Measurements from ENCODE around the gene CREB1.

Gene CREB1

DNA sequence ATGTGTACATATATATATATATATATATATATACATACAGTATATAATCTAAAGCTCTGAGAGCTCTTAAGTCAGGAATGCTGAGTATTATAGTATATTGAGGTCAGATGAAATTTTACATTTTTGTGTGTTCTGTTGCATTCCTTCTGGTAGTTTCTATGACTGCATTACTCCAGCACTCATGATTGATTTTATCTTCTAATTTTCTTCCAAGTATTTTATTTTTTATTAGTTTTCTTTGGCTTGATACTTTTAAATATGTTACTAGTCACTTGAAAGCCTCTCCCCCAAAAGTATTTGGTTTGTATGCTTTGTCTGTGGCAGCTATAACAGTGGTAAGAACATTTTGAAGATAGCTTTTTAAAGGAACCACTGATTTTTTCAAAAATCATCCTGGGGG, 70.5 kb downstream of the CREB1 start:
- H3K36me3 ChIP-seq = no peaks in the 10 kb centered on the region
- TF ChIP-seq, protein P1, sequence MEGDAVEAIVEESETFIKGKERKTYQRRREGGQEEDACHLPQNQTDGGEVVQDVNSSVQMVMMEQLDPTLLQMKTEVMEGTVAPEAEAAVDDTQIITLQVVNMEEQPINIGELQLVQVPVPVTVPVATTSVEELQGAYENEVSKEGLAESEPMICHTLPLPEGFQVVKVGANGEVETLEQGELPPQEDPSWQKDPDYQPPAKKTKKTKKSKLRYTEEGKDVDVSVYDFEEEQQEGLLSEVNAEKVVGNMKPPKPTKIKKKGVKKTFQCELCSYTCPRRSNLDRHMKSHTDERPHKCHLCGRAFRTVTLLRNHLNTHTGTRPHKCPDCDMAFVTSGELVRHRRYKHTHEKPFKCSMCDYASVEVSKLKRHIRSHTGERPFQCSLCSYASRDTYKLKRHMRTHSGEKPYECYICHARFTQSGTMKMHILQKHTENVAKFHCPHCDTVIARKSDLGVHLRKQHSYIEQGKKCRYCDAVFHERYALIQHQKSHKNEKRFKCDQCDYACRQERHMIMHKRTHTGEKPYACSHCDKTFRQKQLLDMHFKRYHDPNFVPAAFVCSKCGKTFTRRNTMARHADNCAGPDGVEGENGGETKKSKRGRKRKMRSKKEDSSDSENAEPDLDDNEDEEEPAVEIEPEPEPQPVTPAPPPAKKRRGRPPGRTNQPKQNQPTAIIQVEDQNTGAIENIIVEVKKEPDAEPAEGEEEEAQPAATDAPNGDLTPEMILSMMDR (IDR thresholded peaks at IDR 0.05) = no peak
- H3K4me1 ChIP-seq (ENCODE audit: control insufficient read depth in 1 of 2, insufficient read depth in 1 of 2, low read depth in 1 of 2, low read length in 1 of 2) = peaks cover 50 to 58% of the 10 kb centered on the region in 2 experiments
- H3K4me3 ChIP-seq (ENCODE audit: low read depth in 1 of 2, low read length in 1 of 2) = no peak overlapping the region
- no peaks in the 10 kb centered on the region for H3K9me3 ChIP-seq
- H3K27ac ChIP-seq = peak overlapping the region; percentile 51
- H3K27me3 ChIP-seq = no peaks in the 10 kb centered on the region

DNA sequence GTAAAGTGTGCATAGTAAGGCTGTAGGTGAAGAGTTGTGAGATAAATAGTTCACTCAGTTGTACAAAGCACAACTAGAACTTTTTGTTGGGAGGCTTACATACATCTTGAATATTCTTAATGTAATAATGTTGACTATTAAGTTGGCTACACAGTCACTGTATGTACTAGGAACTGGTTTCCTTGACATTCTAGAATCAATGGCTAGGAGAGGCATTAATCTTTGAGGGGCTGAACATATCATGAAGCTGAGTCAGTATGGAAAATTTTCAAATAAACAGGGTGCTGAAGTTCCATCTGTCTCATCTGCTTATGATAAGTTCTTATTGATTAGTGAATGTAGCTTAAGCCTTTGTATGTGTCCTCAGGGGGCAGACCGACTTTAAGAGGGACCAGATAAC, 72.0 kb downstream of the CREB1 start:
- Histone ChIP-seq H3K4me1 (ENCODE audit: control insufficient read depth in 1 of 2, insufficient read depth in 1 of 2, low read depth in 1 of 2, low read length in 1 of 2) (peaks cover 40 to 50% of the 10 kb centered on the region in 2 experiments), H3K27ac (no peak overlapping the region), H3K4me3 (ENCODE audit: low read depth in 1 of 2, low read length in 1 of 2) (no peak overlapping the region), H3K36me3 (no peaks in the 10 kb centered on the region), H3K9me3 (no peaks in the 10 kb centered on the region), H3K27me3 (no peaks in the 10 kb centered on the region)
- TF ChIP-seq, protein P1 (IDR thresholded peaks at IDR 0.05) = no peak

DNA sequence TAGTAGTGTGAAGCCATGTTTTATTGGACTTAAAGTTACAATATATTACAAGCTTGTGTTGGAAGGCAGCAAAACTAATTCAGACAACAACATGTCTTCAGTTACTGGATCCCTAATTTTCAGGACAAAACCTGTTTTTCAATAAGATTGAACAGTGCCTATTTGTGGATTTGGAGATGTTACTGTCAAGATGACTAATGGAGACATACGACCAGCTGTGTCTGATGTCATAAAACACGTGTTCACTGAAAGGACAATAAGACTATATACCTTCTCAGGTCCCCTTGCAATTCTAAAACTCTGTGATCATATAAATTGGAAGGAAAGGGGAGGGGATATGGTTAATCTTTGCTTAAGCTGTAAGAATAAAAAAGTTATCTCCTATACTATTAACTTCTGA, 73.7 kb downstream of the CREB1 start:
- Histone ChIP-seq H3K4me1 (ENCODE audit: control insufficient read depth in 1 of 2, insufficient read depth in 1 of 2, low read depth in 1 of 2, low read length in 1 of 2) (peaks cover 23 to 33% of the 10 kb centered on the region in 2 experiments), H3K27ac (no peak overlapping the region), H3K27me3 (no peaks in the 10 kb centered on the region), H3K9me3 (no peaks in the 10 kb centered on the region), H3K36me3 (no peaks in the 10 kb centered on the region), H3K4me3 (ENCODE audit: low read depth in 1 of 2, low read length in 1 of 2) (no peak overlapping the region)
- TF ChIP-seq, protein P1 (IDR thresholded peaks at IDR 0.05) = no peak

DNA sequence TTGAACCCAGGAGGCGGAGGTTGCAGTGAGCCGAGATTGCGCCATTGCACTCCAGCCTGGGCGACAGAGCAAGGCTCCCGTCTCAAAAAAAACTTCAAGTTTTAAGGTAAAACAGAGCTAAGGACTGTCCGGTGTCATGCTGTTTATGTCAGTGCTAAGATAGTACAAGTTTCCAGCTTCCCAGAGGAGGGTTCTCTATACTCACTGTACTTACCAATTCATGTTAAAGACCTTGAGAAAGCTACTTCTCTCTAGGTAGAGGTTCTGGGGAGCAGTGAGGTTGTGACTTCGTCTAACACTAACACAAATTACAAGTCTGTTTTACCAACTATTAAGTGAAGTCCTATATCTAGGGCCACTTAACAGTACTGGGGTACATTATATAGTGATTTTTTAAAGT, 76.6 kb downstream of the CREB1 start:
- Histone ChIP-seq H3K9me3 (no peaks in the 10 kb centered on the region), H3K27ac (no peak overlapping the region), H3K4me3 (ENCODE audit: low read depth in 1 of 2, low read length in 1 of 2) (no peak overlapping the region), H3K36me3 (no peaks in the 10 kb centered on the region), H3K27me3 (no peaks in the 10 kb centered on the region), H3K4me1 (ENCODE audit: control insufficient read depth in 1 of 2, insufficient read depth in 1 of 2, low read depth in 1 of 2, low read length in 1 of 2) (peaks cover 0 to 4% of the 10 kb centered on the region in 2 experiments)
- TF ChIP-seq, protein P1 (IDR thresholded peaks at IDR 0.05) = no peak

DNA sequence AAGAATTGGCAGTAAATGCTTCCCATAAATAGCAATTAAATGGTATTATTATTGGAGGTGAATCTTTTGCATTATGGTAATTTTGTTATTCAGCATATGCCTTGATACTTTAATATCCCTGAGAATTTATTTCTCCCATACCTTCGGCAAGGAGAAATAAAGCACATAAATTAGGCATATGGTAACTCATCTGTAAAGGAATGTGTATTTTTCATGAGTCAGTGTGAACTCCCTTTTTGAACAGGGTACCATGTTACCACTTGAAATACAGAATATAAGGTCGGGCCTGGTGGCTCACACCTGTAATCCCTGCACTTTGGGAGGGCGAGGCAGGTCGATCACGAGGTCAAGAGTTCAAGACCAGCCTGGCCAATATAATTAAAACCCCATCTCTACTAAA, 77.1 kb downstream of the CREB1 start:
- no peaks in the 10 kb centered on the region for H3K36me3 ChIP-seq
- no peak overlapping the region for H3K27ac ChIP-seq
- H3K4me1 ChIP-seq (ENCODE audit: control insufficient read depth in 1 of 2, insufficient read depth in 1 of 2, low read depth in 1 of 2, low read length in 1 of 2) = no peaks in the 10 kb centered on the region
- TF ChIP-seq, protein P1 (IDR thresholded peaks at IDR 0.05) = no peak
- H3K4me3 ChIP-seq (ENCODE audit: low read depth in 1 of 2, low read length in 1 of 2) = no peak overlapping the region
- H3K9me3 ChIP-seq = no peaks in the 10 kb centered on the region
- H3K27me3 ChIP-seq = no peaks in the 10 kb centered on the region

DNA sequence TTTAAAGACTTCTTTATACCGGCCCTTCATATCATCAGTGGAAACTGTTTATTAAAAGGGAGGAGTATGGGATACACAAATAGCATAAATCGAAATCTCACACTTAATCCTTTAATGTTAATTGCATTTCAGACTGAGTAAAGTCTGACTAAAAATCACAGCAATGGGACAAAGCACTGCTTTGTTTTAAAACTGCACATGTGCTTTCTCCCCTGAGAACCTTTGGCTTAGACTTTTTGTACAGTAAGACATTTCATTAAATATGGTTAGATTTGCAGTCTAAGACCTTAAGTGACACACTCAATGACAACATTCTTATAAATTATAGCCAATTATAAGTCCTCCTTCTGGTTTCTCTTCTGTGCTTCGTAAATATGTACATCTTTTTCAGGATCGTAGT, 83.0 kb downstream of the CREB1 start:
- Histone ChIP-seq H3K4me3 (ENCODE audit: low read depth in 1 of 2, low read length in 1 of 2) (no peak overlapping the region), H3K9me3 (no peaks in the 10 kb centered on the region), H3K36me3 (peaks cover 12% of the 10 kb centered on the region), H3K27ac (no peak overlapping the region), H3K4me1 (ENCODE audit: control insufficient read depth in 1 of 2, insufficient read depth in 1 of 2, low read depth in 1 of 2, low read length in 1 of 2) (no peaks in the 10 kb centered on the region), H3K27me3 (no peaks in the 10 kb centered on the region)
- TF ChIP-seq, protein P1 (IDR thresholded peaks at IDR 0.05) = no peak

Data from neutrophil (primary cell).